Measurements from ENCODE around the gene P2RX2. TPM values are rescaled to one million over a fixed set of nuclear protein-coding genes. Genes with fewer than 3 reads are reported as not detected.

P2RX2 gene
- not detected for total RNA-seq

DNA sequence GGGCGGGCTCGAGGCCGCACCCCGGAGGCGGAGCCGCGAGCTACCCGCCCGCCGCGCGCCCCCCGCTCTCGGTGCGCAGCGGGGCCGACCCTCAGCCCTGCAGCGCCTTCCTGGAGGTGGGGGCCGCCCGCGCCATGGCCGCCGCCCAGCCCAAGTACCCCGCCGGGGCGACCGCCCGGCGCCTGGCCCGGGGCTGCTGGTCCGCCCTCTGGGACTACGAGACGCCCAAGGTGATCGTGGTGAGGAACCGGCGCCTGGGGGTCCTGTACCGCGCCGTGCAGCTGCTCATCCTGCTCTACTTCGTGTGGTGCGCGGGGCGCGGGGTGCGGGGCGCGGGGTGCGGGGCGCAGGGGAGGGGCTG is at the start of gene P2RX2:
Gene P2RX2 (plus strand): TSS at position 94 of the 361 bp plus-strand sequence. CDS start 41 bp downstream, at position 135.
- ATAC-seq, result no peak

DNA sequence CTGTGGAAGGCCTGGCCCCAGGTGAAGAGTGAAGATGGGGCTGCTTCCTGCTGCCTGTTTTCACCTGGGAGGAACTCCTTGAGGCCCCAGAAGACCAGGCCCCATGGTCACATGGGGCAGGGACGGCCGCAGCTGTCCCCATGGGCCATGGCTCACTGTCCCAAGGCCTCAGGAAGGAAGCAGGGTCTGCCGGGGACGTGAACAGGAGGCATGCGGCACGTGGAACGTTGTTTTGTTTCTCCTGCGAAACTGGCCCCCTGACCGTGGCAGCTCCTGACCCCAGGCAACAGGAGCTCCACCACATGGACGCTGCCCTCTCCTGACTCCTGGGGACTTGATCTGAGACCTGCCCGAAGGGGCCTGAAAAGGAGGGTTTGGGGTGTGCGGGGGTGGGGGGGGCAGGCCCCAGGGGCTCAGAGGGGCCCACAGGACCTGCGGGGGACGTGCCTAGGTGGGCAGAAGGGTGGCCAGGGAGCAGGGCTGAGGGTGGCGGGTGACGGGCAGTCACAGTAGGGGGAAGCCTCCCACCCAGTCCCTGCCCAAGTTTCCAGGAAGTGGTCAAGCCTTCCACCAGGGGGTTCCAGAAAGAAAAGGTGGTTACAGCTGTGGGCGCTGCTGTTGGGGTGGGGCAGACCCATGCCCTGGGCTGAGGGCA is 49.6 kb upstream of the P2RX2 start:
- no peak for ATAC-seq

DNA sequence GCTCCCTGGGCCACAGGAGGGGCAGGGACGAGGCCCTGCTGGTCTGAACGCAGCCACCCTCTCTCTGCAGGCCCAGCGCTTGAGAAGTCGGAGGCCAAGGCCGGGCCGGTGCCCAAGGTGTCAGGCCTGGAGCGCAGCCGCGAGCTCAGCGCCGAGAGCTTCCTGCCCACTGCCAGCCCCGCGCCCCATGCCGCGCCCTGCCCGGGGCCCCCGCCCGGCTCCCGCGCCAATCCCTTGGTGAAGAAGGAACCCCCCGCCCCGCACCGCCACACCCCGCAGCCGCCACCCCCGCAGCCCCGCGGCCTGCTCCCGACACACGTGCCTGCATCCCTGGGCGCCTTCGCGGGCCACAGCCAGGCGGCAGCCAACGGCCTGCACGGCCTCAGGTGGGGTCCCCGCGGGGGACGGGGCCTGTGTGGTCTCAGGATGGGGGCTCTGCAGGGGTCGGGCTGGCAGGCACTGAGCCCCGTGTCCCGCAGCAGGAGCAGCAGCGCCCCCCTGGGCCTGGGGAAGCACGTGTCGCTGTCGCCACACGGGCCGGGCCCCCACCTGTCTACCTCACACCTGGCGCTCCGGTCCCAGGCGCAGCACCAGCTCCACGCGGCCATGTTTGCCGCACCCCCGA is 48.6 kb upstream of the P2RX2 start:
- ATAC-seq, result no peak

DNA sequence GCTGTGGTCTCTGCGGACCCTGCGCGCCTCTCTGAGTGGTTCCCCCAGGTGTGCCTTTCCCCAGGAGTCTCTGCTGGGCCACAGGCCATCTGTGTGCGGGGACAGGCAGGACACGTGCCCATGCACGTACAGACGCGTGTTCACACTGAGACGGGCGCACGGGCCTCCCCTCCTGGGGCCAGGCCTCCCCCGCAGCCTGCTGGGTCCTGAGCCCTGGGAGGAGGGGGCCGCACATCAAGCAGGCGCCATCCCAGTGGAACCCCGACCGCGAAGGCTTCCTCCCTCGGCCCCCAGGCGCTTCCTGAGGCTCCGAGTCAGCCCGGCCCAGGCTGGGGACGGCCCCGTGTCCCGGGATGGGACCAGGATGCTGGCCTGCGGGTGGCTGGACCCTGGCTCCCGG is 47.9 kb upstream of the P2RX2 start:
- no peak for ATAC-seq

DNA sequence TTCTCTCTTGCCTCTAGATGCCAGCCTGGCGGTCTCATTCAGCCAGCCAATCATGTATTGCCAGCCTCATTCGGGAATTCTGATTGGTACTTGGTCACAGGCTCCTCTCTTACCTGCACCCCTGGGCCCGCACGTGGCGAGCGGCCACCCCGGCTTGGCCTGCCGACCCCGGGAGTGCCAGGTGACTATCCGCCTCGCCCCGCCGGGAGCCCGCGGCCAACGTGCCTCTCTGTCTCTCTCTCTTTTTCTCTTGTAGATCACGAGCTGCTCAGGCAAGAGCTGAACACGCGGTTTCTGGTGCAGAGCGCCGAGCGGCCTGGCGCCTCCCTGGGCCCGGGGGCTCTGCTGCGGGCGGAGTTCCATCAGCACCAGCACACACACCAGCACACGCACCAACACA is 47.5 kb upstream of the P2RX2 start:
- no peak for ATAC-seq

DNA sequence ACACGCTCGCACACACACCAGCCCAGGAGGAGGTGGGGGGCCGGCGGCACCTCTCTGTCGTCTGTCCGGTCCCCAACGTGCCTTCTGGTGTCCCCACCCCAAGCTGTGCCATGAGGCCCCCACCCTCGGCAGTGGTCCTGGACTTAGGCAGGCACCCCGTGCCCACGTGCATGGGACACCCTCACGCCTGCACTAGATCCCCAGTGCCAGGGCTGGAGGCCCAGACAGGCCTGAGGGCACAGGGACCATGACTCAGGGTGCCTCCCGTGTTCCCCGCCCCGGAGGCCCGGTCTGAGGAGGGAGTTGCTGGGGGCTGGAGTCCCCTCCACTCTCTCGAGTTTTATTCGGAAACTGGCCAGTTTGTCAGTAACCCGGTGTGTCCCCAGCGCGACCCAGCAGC is 47.0 kb upstream of the P2RX2 start:
- no peak for ATAC-seq

DNA sequence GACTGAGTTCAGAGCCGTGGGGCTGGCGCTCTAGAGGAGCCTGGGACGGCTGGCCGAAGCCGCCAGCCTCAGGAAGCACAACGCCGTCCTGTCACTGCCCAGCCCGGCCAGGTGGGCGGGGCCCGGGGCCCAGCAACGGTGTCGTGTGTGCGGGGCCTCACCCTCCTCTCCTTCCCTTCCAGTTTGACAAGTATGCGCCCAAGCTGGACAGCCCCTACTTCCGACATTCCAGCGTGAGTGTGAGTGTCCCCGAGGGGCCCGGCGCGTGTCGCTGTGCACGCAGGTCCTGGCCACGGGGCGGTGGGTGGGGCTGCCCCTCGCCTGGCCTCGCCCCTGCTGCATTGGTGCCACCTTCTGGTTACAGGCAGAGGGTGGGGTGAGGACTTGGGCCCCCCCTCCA is 46.5 kb upstream of the P2RX2 start:
- no peak for ATAC-seq

DNA sequence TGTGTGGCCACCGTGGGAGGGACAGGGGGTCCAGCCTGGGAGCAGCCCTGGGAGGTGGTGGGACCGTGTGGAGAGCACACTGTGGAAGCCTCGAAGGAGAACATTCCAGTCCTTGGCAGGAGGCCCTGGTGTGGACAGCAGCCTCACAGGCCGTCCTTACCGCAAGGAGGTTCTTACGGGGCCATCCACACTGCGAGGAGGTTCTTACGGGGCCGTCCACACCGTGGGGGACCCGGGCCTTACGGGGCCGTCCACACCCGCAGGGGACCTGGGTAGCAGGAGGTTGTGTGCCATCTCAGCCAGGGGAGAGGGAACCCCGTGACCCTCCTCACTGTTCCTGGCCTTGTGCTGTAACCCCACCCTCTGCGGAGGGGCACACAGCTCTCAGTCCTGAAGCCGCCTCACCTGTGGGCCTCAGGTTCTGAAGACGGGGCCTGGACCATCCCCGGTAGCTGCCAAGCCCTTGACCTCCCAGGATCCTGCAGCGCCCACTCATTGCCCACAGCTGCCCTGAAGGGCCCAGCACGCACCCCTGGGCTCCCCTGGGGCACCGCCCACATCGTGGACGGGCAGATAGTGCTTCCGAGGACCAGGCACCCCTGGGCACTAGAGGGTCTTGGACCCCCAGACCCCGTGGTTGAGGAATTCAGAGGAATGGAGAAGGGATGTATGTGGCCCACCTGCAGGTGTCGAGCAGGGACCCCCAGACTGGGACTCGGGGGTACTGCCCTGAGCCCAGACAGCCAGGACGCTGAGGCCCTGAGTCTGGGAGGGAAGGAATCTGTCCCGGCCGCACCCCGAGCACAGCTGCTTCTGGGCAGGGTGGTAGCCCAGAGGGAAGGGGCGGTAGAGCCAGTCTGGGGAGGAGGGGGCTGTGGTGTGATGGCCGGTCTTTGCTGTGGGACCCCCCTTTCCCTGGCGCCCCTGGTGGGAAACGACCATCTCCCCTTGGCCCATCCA is 45.5 kb upstream of the P2RX2 start:
- no peak for ATAC-seq

DNA sequence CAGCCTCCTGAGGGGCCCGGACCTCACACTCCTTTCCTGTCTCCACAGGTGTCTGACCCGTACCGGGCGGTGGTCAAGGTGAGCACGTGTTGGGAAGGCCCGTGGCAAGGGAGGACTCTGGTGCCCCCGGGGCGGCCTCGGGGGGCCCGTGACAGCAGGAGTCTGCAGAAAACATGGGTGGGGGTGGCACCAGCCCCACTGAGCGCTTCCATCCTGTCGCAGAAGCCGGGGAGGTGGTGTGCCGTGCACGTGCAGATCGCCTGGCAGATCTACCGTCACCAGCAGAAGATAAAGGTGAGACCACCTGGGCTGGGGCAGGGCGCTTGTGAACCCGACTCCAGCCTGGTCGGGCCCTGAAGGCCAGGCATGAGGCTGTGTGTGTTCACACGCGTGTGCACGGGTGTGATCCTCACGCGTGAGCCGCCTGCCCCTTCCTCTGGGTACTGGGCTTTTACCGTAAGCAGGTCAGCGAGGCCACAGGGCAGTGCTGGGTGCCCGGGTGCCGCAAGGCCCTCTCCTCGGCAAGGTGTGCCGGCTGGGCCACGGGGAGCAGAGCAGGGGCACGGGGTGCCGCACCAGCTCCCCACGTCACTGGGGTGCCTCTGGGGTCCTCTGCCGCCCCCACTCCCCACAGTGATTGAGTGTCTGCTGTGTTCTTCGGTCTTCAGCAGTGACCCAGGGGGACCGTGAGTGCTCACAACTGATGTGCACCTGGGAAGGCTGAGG is 44.1 kb upstream of the P2RX2 start:
- ATAC-seq, result no peak

DNA sequence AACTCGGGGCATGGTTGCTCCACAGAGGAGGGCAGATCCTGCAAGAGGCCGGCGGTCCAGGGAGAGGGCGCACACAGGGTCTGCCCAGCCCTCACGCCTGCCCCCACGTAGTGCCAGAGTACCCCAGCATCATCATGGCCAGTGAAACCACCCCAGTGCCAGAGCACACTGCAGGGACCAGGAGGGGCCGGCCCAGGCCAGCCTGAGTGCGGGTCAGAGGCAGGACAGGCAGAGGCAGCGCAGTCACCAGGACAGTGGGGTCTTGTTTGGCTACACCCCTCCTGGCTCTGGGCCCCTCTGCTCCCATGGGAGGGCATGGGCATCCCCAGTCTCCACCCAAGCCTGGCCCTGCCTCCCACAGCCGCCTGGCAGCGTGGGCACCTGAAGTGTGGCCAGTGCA is 42.9 kb upstream of the P2RX2 start:
- ATAC-seq, result no peak

DNA sequence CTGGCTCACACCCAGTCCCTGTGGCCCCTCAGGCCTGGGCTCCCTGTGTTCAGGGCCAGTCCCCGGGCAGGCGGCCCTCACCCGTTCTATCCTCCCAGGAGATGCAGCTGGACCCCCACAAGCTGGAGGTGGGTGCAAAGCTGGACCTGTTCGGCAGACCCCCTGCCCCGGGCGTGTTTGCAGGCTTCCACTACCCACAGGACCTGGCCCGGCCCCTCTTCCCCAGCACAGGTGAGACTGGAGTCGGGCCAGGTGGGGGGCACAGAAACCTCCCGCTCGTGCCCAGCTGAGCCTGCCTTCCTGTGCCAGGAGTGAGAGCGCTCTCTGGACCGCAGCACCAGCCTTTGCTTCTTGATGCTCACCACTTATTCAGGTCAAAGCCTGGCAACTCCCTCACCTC is 41.9 kb upstream of the P2RX2 start:
- ATAC-seq, result no peak

DNA sequence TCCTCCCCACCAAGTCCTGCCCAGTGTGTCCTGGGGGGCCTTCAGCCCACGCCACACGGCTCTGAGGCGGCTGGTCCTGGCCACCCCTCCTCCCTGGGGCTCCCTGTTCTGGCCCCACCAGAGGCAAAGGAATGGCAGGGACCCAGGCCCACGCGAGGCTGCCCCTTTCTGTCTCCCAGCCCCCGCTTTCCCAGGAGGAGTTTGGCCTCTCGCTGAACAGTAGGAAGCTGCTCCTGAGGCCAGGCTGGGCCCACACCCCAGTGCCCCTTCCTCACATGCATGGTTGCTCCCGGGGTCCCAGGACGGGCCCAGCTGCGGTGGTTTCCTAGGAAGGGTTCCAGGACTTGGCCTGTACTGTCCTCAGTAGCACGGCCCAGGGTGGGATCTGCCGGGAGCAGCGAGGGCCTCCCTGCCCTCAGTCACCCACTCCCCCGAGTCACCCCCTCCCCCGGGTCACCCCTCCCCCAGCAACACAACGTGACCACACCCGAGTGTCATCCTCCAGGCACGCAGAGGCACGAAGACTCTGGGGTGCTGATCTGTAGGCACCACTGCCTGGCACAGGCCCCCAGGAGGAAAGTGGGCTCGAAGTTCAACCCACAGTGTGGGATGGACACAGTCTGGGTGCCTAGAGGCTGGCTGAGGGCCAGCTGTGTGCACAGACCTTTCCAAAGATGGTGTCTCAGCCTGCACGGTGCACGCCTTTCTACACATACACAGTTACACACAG is 41.2 kb upstream of the P2RX2 start:
- ATAC-seq, result no peak

DNA sequence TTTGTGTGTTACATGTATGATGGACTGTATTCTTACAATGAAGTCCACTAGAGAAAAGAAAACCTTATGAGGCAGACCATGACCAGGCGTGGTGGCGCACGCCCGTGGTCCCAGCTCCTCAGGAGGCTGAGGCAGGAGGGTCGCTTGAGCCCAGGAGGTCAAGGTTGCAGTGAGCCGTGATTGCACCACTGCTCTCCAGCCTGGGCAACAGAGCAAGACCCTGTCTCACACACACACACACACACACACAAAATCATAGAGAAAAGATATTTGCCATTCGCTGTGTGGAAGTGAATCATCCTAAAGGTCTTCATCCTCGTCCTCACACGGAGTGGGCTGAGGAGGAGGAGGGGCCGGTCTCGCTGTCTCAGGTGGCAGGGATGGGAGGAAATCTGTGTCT is 40.5 kb upstream of the P2RX2 start:
- no peak for ATAC-seq

DNA sequence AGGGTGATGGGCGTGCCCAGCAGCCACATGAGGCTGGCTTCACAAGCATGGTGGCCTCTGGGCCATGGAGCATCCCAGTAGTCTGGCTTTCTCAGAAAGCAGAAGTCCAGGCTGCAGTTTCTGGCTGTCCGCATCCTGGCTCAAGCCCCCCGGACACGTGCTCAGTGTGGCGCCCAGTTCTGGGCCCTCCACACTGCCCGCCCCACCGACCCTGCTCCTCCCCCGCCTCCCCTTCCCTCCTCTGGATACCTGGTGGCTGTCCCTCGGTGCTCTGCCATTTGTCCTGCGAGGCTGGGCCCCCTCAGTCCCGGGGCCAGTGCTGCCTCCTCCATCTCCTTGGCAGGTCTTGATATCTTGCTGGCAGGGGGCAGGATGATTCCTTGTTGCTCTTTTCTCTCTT is 39.8 kb upstream of the P2RX2 start:
- ATAC-seq, result no peak

DNA sequence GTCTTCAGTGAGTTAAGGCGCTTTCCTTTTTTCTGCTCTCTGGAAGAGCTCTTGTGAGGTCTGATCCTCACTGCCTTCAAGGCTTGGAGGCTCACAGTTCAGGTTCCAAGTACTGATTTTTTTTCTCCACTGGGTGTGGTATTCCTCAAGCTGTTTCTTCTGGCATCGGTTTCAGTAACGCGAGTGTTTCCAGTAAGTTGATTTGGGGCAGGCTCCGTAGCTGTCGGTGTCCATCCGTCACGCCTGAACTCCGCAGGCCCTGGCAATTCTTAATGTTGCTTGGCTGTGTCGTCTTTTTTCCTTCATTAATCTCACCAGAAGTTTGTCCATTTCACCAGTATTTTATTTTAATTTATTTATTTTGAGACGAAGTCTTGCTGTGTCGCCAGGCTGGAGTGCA is 38.8 kb upstream of the P2RX2 start:
- ATAC-seq, result no peak

DNA sequence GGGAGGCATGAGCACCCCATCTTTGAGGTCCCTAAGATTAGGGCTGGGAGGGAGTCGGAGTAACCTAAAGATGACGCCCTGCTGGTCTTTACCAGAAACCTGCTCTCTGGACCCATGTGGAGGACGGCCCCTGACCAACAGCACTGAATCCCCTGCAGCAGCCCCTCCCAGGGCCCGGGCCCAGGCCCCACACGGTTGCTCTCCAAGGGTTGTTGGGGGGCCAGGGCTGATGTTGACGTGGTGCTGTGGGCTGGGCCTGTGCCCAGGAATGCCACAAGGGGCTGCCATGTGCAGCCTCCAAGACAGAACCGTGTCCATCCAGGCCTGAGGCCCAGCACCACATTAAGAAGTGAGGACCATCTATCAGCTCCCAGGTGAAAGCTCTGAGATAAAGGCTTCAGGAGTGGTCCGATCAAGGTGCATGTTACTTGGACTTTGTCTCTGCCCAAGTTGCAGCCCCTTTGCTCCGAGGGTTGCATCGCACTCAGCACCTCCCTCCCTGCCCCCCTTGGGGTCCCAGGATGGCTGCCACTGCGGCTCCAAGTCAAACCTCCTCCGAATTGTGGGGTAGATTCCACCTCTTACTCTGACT is 37.8 kb upstream of the P2RX2 start:
- no peak for ATAC-seq

DNA sequence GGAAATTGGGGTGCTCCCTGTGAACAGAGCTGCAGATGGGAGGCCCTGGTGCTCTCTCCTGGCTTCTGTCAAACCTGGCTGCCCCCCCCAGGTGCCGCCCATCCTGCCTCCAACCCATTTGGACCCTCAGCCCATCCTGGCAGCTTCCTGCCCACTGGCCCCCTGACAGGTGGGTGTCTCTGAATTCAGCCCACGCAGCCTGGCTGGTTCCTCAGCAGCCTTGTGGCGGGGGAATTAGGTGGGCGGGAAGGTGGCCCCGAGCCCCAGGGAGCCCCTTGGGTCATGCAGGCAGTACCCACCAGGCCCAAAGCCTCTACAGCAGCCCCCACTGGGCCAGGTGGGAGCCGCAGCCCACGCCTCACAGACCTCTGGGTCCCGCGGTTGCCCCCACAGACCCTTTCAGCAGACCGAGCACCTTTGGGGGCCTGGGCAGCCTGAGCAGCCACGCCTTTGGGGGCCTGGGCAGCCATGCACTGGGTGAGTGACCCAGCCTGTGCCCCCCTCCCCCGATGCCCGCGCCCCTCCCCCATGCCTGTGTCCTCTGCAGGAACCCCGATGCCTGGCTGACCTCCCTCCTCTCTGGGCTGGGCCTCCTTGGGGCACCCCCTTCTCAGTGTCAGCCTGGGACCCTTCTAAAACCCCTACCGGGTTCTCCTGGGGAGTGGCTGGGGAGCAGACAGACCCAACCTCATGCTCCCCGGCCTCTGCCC is 37.1 kb upstream of the P2RX2 start:
- no peak for ATAC-seq

DNA sequence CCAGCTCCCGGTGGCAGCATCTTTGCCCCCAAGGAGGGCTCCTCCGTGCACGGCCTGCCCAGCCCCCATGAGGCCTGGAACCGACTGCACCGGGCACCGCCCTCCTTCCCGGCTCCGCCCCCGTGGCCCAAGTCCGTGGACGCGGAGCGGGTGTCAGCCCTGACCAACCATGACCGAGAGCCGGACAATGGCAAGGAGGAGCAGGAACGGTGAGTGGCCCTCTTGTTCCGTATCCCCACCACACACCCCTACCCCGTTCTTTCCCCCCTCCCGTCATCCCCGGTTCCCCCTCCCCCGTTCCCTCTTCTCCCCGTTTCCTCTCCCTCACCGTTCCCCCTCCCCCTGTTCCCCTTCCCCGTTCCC is 36.5 kb upstream of the P2RX2 start:
- no peak for ATAC-seq

DNA sequence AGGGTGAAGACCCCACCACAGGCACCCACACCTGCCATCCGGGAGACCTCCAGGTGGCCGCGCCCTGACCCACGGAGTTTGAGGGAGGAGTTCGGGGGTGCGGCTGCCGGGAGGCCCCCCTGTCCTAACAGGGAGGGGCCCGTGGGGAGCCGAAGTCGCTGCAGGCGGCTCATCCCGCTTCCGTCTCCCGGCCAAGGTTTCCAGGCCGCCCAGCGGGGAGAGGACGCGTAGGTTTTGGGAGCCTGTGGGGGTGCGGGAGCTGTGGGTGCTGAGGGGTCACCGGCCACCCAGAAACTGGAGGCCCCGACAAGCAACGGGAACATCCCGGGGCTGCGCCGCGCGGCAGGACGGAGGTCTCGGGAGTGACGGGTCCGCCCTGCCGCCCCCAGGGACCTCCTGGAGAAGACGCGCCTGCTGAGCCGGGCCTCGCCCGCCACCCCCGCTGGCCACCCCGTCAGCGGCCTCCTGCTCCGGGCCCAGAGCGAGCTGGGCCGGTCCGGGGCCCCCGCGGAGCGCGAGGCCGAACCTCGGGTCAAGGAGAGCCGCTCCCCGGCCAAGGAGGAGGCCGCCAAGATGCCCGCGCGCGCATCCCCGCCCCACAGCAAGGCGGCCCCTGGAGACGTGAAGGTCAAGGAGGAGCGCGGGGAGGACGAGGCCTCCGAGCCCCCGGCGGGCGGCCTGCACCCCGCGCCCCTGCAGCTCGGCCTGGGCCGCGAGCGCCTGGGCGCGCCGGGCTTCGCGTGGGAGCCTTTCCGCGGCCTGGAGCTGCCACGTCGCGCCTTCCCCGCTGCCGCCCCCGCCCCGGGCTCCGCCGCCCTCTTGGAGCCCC is 35.8 kb upstream of the P2RX2 start:
- no peak for ATAC-seq

DNA sequence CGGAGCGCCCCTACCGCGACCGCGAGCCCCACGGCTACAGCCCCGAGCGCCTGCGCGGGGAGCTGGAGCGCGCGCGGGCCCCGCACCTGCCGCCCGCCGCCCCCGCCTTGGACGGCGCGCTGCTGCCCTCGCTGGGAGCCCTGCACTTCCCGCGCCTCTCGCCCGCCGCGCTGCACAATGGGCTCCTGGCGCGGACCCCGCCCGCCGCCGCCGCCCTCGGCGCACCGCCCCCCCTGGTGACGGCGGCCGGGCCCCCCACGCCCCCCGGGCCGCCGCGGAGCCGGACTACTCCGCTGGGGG is 35.2 kb upstream of the P2RX2 start:
- ATAC-seq, result no peak

DNA sequence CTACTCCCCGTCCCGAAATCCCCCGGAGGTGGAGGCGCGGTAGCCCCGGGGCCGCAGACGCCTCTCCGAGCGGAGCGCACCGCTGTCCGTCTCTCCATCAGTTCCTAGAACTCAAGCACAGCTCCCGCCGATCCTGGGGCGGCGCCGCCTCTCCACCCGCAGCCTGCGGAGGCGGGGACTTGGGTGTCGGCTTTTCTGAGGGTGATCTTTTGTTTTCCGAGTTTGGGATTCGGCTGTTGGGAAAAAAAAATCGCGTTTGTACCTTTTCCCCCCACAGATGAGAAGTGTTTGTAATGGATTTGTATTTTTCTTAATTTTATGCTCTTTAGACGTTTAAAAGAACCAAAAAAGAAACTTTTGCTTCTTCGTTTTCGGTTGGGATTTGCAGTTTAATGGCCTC is 34.8 kb upstream of the P2RX2 start:
- no peak for ATAC-seq

All from esophagus mucosa (tissue), 1 donor.